Cortex of kidney (tissue), 1 donor: ENCODE results near the gene MBOAT1.
A peak's percentile ranks its signal among the peaks of the same experiment; 100 is the strongest.
"Not testable (repeated sequence)": the region's sequence is repeated elsewhere in the genome, so short reads cannot be mapped to it uniquely, and the experiment has no call there.

Source experiments
- DNase-seq: peaks from one replicate; lab custom pipeline; 2025; lab: John Stamatoyannopoulos, UW

Gene MBOAT1, protein sequence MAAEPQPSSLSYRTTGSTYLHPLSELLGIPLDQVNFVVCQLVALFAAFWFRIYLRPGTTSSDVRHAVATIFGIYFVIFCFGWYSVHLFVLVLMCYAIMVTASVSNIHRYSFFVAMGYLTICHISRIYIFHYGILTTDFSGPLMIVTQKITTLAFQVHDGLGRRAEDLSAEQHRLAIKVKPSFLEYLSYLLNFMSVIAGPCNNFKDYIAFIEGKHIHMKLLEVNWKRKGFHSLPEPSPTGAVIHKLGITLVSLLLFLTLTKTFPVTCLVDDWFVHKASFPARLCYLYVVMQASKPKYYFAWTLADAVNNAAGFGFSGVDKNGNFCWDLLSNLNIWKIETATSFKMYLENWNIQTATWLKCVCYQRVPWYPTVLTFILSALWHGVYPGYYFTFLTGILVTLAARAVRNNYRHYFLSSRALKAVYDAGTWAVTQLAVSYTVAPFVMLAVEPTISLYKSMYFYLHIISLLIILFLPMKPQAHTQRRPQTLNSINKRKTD

DNA sequence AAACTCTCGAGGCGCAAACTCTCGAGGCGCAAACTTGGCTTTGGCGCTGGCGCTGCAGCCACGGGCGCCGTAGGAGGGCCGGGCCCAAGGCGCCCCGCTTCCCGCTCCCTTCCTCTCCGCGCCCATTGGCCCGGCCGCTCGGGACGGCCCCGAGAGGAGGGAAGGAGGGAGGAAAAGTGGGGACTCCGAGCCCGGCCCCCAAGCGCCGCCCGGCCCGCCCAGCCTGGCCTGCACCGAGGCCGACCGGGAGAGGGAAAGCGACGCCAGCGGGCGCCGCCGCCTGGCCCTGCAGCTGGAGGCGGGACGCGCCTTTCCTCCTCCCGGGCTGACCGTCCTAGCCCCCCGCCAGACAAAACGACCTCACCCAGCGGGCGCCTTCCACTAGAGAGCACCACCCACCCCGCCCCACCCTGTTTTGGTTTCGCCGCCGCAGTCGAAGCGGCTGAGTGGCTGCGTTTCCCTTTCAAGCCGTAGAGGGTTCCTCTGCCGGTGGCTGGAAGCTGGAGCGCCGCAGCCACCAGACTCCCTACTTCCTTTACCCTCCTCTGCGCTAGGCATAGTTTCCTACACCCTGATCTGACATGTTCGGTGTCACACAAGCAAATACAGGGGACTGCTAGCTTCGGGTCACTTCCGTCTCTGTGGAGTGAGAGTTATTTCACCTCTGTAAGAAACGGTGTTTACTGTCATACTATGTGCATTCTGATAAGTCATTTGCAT, at the start of gene MBOAT1:
Gene MBOAT1, minus strand, starts transcription at position 78 of the 720 bp plus-strand sequence. CDS start 235 bp downstream, outside the sequence.
- DNase-seq: peak; percentile 28

- no peak for DNase-seq
Observed at GRCh38 chr6:20261685-20262084, 49.4 kb upstream of the MBOAT1 start.

- no peak for DNase-seq
Observed at GRCh38 chr6:20260360-20260759, 48.1 kb upstream of the MBOAT1 start.

GRCh38 chr6:20259316-20260049, 47.2 kb upstream of the MBOAT1 start:
- no peak for DNase-seq

- no peak for DNase-seq
Observed at GRCh38 chr6:20255428-20255827, 43.2 kb upstream of the MBOAT1 start.

DNA sequence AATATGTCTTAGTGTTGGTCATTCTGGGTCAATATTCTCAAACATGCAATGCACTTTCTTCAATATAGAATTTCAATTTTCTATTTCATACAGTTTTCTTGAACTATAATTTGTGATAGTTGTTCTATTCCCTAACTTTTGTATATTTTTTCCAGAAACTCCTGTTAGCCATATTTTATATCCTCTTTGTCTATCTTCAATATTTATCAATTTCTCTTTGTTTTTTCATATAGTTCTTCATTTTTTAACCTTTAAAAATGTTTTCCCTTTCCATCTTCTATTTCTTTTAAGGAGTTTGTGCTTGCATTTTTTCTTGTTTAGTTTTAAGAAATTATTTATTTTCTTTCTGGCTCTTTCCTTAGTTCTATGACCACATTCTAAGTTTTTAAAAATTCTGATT, 42.0 kb upstream of the MBOAT1 start:
- no peak for DNase-seq

- DNase-seq: no peak
Observed at GRCh38 chr6:20253021-20253420, 40.8 kb upstream of the MBOAT1 start.

- no peak for DNase-seq
Observed at GRCh38 chr6:20252311-20252710, 40.0 kb upstream of the MBOAT1 start.

- DNase-seq: no peak
Observed at GRCh38 chr6:20251525-20251924, 39.3 kb upstream of the MBOAT1 start.

DNA sequence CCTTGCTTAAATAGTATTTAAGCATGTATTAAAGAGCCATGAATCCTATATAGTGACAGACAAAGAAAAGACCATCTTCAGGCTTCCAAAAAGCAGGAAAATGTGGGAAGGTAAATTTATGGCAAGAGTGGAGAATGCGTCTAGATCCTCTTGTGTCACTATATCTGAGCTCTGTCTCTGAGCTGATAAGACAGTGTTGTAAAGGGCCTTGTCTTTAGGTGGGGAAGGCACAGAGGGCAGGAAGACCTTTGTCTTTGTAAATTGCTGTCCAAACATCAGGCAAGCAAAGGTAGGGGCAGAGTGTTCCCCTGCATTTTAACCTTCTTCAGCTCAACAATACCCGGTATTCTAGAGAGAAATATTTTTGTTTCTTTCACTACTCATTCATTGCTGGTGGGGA, 33.9 kb upstream of the MBOAT1 start:
- no peak for DNase-seq

DNA sequence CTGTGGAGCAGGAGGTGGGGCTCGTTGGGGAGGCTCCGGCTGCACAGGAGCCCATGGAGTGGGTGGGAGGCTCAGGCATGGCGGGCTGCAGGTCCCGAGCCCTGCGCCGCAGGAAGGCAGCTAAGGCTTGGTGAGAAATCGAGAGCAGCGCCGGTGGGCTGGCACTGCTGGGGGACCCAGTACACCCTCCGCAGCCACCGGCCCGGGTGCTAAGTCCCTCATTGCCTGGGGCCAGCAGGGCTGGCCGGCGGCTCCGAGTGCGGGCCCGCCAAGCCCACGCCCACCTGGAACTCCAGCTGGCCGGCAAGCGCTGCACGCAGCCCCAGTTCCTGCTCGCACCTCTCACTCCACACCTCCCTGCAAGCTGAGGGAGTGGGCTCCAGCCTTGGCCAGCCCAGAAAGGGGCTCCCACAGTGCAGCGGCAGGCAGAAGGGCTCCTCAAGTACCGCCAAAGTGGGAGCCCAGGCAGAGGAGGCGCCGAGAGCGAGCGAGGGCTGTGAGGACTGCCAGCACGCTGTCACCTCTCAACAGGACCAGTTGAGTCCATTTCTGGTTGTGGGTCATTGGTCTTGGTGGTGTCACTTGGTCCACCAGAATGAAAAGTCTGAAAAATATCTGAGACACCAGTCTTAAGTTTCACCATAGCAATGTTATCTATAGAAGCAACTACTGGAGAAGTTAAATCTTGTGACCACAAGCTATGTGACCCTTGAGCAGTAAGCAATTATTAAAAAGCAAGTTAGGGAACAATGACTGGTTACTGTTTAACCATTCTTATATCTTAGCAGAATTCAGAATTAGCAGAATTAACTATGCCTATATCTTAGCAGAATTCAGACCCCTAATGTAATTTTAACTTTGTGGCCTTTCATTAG, 32.8 kb upstream of the MBOAT1 start:
- DNase-seq: not testable (repeated sequence)

GRCh38 chr6:20243288-20243687, 31.0 kb upstream of the MBOAT1 start:
- DNase-seq: no peak

- no peak for DNase-seq
Observed at GRCh38 chr6:20242397-20242796, 30.1 kb upstream of the MBOAT1 start.

DNA sequence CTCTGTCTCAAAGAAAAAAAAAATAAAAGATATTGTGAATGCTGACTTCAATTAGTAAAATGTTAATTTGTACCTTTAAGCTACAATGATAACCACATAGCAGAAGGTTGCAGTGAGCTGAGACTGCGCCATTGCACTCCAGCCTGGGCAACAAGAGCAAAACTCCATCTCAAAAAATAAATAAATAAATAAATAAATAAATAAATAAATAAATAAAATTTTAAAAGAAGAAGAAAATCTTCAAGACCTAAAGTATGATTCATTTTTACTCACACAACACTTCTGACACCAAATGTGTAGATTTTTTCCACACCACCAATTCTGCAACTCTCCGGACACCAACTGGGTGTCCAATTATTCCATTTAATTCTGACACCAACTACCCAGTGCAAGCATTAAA, 28.8 kb upstream of the MBOAT1 start:
- no peak for DNase-seq

DNA sequence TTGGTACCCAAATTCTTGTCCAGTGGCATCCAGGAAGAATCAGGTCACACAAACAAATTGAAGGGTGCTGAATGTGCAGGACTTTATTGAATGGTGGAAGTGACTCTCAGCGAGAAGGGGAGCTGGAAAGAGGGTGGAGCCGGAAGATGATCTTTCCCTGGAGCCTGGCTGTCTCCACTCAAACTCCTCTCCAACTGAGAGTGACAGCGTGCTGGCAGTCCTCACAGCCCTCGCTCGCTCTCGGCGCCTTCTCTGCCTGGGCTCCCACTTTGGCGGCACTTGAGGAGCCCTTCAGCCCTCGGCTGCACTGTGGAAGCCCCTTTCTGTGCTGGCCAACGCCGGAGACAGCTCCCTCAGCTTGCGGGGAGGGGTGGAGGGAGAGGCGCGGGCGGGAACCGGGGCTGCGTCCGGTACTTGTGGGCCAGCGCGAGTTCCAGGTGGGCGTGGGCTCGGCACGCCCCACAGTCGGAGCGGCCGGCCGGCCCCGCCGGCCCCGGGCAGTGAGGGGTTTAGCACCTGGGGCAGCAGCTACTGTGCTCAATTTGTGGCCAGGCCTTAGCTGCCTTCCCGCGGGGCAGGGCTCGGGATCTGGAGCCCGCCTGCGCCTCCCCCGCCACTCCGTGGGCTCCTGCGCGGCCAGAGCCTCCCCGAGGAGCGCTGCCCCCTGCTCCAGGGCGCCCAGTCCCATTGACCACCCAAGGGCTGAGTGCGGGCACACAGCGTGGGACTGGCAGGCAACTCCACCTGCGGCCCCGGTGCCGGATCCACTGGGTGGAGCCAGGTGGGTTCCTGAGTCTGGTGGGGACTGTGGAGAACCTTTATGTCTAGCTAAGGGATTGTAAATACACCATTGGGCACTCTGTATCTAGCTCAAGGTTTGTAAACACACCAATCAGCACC, 26.7 kb upstream of the MBOAT1 start:
- no peak for DNase-seq

DNA sequence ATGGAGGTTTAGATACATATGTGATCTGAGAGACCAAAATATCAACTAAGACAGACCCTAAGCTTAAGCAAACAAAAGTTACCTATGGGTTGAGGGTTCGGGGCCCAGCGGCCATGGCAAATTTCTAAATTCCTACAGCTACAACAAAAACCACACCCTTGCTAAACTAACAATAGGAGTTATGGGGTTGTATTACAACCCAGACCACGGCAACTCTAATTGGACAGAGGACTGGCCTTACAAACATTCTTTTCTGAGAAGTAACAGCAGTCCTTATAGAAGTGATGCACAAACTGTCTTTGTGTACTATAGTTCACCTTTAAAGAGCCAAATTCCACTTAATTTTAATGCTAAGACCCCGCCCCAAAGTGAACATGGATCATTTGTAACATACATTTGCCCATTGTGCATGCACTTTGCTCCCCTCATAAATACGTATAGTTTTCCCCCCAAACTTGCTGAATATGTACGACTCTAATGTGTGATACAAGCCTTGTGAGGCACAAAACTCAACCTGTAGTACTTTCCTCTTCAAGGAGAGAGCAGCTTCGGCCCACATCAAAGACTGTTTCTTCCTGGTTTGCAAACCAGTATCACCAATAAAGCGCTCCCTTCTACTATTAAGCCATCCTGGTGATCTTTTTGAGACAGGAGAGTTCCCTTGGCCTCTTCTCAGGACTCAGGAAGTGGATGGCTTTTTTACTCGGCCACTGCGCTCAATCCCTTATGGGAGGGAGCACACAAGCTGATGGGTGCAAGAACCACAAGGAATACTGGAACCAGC, 25.6 kb upstream of the MBOAT1 start:
- no peak for DNase-seq

DNA sequence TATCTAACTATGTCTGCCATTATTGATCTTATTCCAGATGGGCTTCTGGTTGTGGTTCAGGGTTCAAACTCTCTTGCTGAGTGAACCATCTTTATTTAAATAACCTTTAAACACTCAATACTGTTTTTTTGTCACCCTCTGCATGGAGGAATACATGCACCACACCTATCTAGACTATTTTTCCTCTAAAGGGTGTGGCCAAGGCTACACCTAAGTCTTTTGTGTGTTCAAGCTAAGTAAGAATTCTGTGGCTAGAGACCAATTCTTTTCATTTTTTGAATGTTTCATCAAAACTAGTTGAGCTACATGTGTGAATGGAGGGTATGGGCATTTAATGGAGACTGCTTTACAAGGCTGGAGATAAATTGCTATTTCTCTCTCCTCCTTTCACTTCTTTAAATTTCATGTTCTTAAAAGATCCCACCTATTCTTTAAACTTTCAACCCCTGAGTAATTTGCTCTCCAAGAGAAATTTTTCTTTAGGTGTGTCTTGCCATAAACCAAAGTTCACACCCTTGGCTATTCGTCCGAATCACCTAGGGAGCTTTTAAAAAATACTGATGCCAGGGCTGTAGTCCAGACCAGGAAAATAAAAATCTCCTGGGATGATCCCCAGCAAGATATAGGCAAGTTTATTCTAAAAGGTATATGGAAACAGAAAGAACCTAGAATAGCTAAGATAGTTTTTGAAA, 24.8 kb upstream of the MBOAT1 start:
- no peak for DNase-seq

DNA sequence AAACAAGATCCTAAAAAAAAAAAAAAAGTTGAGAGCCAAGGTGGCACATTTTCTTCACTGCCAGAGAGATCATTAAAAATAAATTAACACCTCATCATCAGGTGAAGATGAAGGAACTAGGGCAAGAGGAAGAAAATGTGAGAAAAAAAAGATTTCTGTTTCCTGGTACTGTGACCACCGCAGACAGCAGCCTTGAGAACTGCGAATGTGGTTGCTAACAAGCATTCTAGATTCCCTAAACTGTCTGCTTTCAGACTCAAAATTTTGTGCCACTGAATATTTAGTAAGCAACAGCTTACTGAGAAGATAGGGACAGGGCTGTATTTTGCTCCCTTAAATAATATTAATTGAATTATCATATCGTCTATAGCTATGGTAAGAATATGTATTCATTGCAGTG, 24.1 kb upstream of the MBOAT1 start:
- DNase-seq: no peak

DNA sequence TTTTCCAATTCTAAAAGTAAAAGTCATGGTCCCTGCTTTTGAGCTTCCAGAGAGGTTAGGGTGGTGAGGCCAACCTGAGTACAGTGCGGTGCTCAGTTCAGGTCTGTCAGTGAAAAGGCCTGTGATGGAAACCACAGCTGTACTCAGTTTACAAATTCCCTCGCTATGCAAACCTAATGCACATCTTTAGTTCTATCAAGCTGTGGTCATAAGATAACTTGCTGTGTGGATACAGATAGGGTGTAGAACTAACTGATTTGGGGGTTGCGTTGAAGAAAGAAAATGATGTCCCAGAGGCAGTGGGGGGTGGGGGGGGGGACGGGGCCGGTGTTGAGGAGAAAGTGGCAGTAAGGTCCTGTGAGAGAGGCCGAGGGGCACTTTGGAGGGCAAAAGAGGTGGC, 22.8 kb upstream of the MBOAT1 start:
- no peak for DNase-seq
